HepG2 (cell line): Measurements from ENCODE around the gene HS6ST1. TPM values are rescaled to one million over a fixed set of nuclear protein-coding genes. Genes with fewer than 3 reads are reported as not detected.
A peak's percentile ranks its signal among the peaks of the same experiment; 100 is the strongest.

Experiments
- ARNTL ChIP-seq: sonication (generic); formaldehyde crosslinking; IDR thresholded peaks from 2 replicates; pipeline ENCODE4 v1.4.0; 2020; ENCODE audit warnings: mild to moderate bottlenecking, missing genetic modification reagents
- BRF2 ChIP-seq: sonication (generic); formaldehyde crosslinking; IDR thresholded peaks from 2 replicates; pipeline ENCODE4 v1.8.1; 2022; ENCODE audit warnings: mild to moderate bottlenecking, missing genetic modification reagents
- ESRRA ChIP-seq: sonication (generic); formaldehyde crosslinking; IDR thresholded peaks from 2 replicates; pipeline ENCODE4 v1.5.1; 2020; ENCODE audit warnings: mild to moderate bottlenecking, low read depth, missing genetic modification reagents
- HNRNPK ChIP-seq: fragments of 200-400 bp; formaldehyde crosslinking; IDR thresholded peaks from 2 replicates; pipeline ENCODE4 v1.6.1; 2018; ENCODE audit warnings: low read length, low read depth, moderate library complexity, mild to moderate bottlenecking; ENCODE audit not compliant: poor library complexity, severe bottlenecking
- IRF9 ChIP-seq: sonication (generic); formaldehyde crosslinking; IDR thresholded peaks from 2 replicates; pipeline ENCODE4 v1.8.0; 2022; ENCODE audit warnings: missing genetic modification reagents, mild to moderate bottlenecking, borderline replicate concordance
- MTA1 ChIP-seq: sonication (generic); formaldehyde crosslinking; IDR thresholded peaks from 2 replicates; pipeline ENCODE4 v1.4.0; 2020; ENCODE audit warnings: missing genetic modification reagents, mild to moderate bottlenecking, borderline replicate concordance
- NR2F2 ChIP-seq: IDR thresholded peaks from 2 replicates; pipeline ENCODE4 v1.6.1; 2012; ENCODE audit warnings: low read depth, inconsistent platforms, borderline replicate concordance
- PRDM4 ChIP-seq: sonication (generic); formaldehyde crosslinking; IDR thresholded peaks from 2 replicates; pipeline ENCODE4 v1.9.0; 2021; ENCODE audit warnings: missing genetic modification reagents, borderline replicate concordance
- SP2 ChIP-seq: sonication (generic); formaldehyde crosslinking; IDR thresholded peaks from 2 replicates; pipeline ENCODE4 v1.5.1; 2020; ENCODE audit warnings: mild to moderate bottlenecking, missing genetic modification reagents
- SUZ12 ChIP-seq: fragments of 150-350 bp; IDR thresholded peaks from 2 replicates; pipeline ENCODE4 v1.6.1; 2014; ENCODE audit warnings: low read depth, low read length
- TBL1XR1 ChIP-seq: fragments of 150-350 bp; IDR thresholded peaks from 2 replicates; pipeline ENCODE4 v1.6.1; 2014; ENCODE audit warnings: borderline replicate concordance, low read length; ENCODE audit not compliant: partially characterized antibody
- ZBTB10 ChIP-seq: sonication (generic); formaldehyde crosslinking; IDR thresholded peaks from 2 replicates; pipeline ENCODE4 v1.4.0; 2020; ENCODE audit warnings: missing genetic modification reagents, borderline replicate concordance
- ZBTB26 ChIP-seq: IDR thresholded peaks from 2 replicates; pipeline ENCODE4 v1.6.1; 2016; ENCODE audit warnings: missing compliant biosample characterization, missing genetic modification reagents, borderline replicate concordance
- ZNF230 ChIP-seq: sonication (generic); formaldehyde crosslinking; IDR thresholded peaks from 2 replicates; pipeline ENCODE4 v1.4.0; 2020; ENCODE audit warnings: mild to moderate bottlenecking, missing genetic modification reagents
- ZNF296 ChIP-seq: sonication (generic); formaldehyde crosslinking; conservative IDR thresholded peaks from 2 replicates; pipeline ENCODE4 v1.5.0; 2020; ENCODE audit warnings: mild to moderate bottlenecking, missing genetic modification reagents
- ZNF3 ChIP-seq: IDR thresholded peaks from 2 replicates; pipeline ENCODE4 v1.7.0; 2017; ENCODE audit warnings: inconsistent platforms
- ZNF34 ChIP-seq: sonication (generic); formaldehyde crosslinking; IDR thresholded peaks from 2 replicates; pipeline ENCODE4 v1.4.0; 2020; ENCODE audit warnings: mild to moderate bottlenecking, missing genetic modification reagents, borderline replicate concordance
- ZNF44 ChIP-seq: sonication (generic); formaldehyde crosslinking; IDR thresholded peaks from 2 replicates; pipeline ENCODE4 v1.5.1; 2020; ENCODE audit warnings: mild to moderate bottlenecking, missing genetic modification reagents
- ZNF678 ChIP-seq: sonication (generic); formaldehyde crosslinking; IDR thresholded peaks from 2 replicates; pipeline ENCODE4 v1.4.0; 2020; ENCODE audit warnings: mild to moderate bottlenecking, missing genetic modification reagents
- ZNF788 ChIP-seq: sonication (generic); formaldehyde crosslinking; IDR thresholded peaks from 2 replicates; pipeline ENCODE4 v1.5.0; 2020; ENCODE audit warnings: mild to moderate bottlenecking, missing genetic modification reagents, borderline replicate concordance
- ZNF891 ChIP-seq: sonication (generic); formaldehyde crosslinking; IDR thresholded peaks from 2 replicates; pipeline ENCODE4 v1.5.0; 2020; ENCODE audit warnings: mild to moderate bottlenecking, missing genetic modification reagents
- polyA plus RNA-seq, 8 experiments: library from polyadenylated mRNA; depleted of rRNA in 3 of 8; stranded (reverse) in 7 of 8; unstranded in 1 of 8; fragments of >200 nt; fragmentation: Illumina TruSeq in 4 of 8; extraction: Trizol in 4 of 8; gene quantifications; 2 replicates each; pipeline versions ENCODE4 v1.2.1 to v1.2.3, GENCODE V29; 2011 to 2016; ENCODE audit warnings: low read depth in 4 of 8, missing spikeins in 1 of 8, mixed read lengths in 1 of 8; ENCODE audit not compliant: insufficient read depth in 1 of 8
- total RNA-seq, 5 experiments: library from RNA; depleted of rRNA; stranded (reverse); fragments of >200 nt; fragmentation: Illumina TruSeq; extraction: Trizol; gene quantifications; 2 replicates each; pipeline ENCODE4 v1.2.3, GENCODE V29; 2016; ENCODE audit warnings: low read depth in 1 of 5

Gene HS6ST1
- total and polyA plus RNA-seq, 2 of the 13 experiments (the other 11 are each of a cell fraction or from before 2014, with no cell fraction given) = 34.5 to 84.6 TPM

GRCh38 chr2:128259585-128259984 lies 59.1 kb downstream of the HS6ST1 start (continued):
- TF ChIP-seq ZBTB10 (no peak), ZNF34 (CRISPR knock-in tag) (no peak), ZNF891 (CRISPR knock-in tag) (no peak), HNRNPK (no peak), ZNF678 (CRISPR knock-in tag) (no peak), ZNF788 (CRISPR knock-in tag) (no peak), ARNTL (CRISPR knock-in tag) (peak; percentile 15; the same call in 1 of the 2 replicates), SUZ12 (no peak), TBL1XR1 (no peak), ZNF230 (CRISPR knock-in tag) (0 out of 2 replicates have a peak, but pooled peaks have one; percentile 28), PRDM4 (CRISPR knock-in tag) (no peak), NR2F2 (no peak), MTA1 (CRISPR knock-in tag) (peak; percentile 29; the same call in 1 of the 2 replicates), IRF9 (CRISPR knock-in tag) (no peak), ZNF3 (CRISPR knock-in tag) (no peak), ESRRA (CRISPR knock-in tag) (no peak), ZNF296 (CRISPR knock-in tag) (no peak), ZNF44 (CRISPR knock-in tag) (no peak), ZBTB26 (no peak), BRF2 (CRISPR knock-in tag) (no peak), SP2 (CRISPR knock-in tag) (no peak)
